IMR-90 (cell line): ENCODE data around the gene LLPH. TPM values are rescaled to one million over a fixed set of nuclear protein-coding genes. Genes with fewer than 3 reads are reported as not detected.

ENCODE experiments used
- ATAC-seq: fragments of 200-7000 bp; cut with Tn5 transposase; 2 replicates; pipeline ENCODE4 v1.9.1; 2020; ENCODE audit warnings: low read depth, mild to moderate bottlenecking, moderate library complexity
- BruUV-seq: library from RNA; stranded (reverse); fragments of 400-500 nt; replicated peaks from 2 replicates; lab custom pipeline; 2021; lab: Mats Ljungman, UMichigan
- CTCF ChIA-PET: fragments of 300-600 bp; formaldehyde crosslinking; extraction: SDS; loops from one replicate; lab custom pipeline; 2021; ENCODE audit warnings: antibody characterized with exemption; lab: Yijun Ruan, JAX
- POLR2A ChIA-PET: fragments of 300-600 bp; sonication (Branson Sonifier 250); formaldehyde crosslinking; loops from one replicate; lab custom pipeline; 2022; ENCODE audit warnings: antibody characterized with exemption; ENCODE audit not compliant: unreplicated experiment; lab: Charles Lee
- DNase-seq: peaks from one replicate; pipeline ENCODE4 v3.0.0; 2013
- H2AFZ ChIP-seq: replicated peaks from 2 replicates; pipeline ENCODE3; 2013; ENCODE audit warnings: low read length, mild to moderate bottlenecking; ENCODE audit not compliant: poor library complexity
- H2AK5ac ChIP-seq: 2 replicates; pipeline ENCODE4 v1.6.1; 2013; ENCODE audit warnings: low read depth, low read length, inconsistent platforms
- H2AK9ac ChIP-seq: replicated peaks from 2 replicates; pipeline ENCODE3; 2013; ENCODE audit warnings: mild to moderate bottlenecking, low read depth, low read length, moderate library complexity; ENCODE audit not compliant: poor library complexity
- H2BK120ac ChIP-seq: 2 replicates; pipeline ENCODE4 v1.6.1; 2013; ENCODE audit warnings: low read depth, low read length, inconsistent platforms
- H2BK15ac ChIP-seq: 3 replicates; pipeline ENCODE4 v1.6.1; 2013; ENCODE audit warnings: low read depth, low read length, inconsistent platforms
- H2BK20ac ChIP-seq: 2 replicates; pipeline ENCODE4 v1.6.1; 2013; ENCODE audit warnings: low read depth, mild to moderate bottlenecking, inconsistent platforms, low read length, moderate library complexity
- H2BK5ac ChIP-seq: 2 replicates; pipeline ENCODE4 v1.6.1; 2013; ENCODE audit warnings: mild to moderate bottlenecking, low read depth, low read length, inconsistent platforms; ENCODE audit not compliant: poor library complexity, severe bottlenecking
- H3K14ac ChIP-seq: replicated peaks from 2 replicates; pipeline ENCODE4 v1.6.1; 2013; ENCODE audit warnings: low read depth, low read length, inconsistent platforms
- H3K18ac ChIP-seq: 2 replicates; pipeline ENCODE4 v1.6.1; 2013; ENCODE audit warnings: low read depth, low read length, control low read depth
- H3K23ac ChIP-seq: 2 replicates; pipeline ENCODE4 v1.6.1; 2013; ENCODE audit warnings: low read depth, low read length, inconsistent platforms
- H3K27ac ChIP-seq: 2 replicates; pipeline ENCODE4 v1.5.1; 2013; ENCODE audit warnings: mild to moderate bottlenecking, control low read depth, low read length; ENCODE audit not compliant: insufficient read depth
- H3K27me3 ChIP-seq: 2 replicates; pipeline ENCODE4 v1.6.1; 2013; ENCODE audit warnings: low read length; ENCODE audit not compliant: control insufficient read depth, insufficient read depth
- H3K36me3 ChIP-seq: 2 replicates; pipeline ENCODE4 v1.6.1; 2013; ENCODE audit warnings: low read length, mixed read lengths; ENCODE audit not compliant: control insufficient read depth, insufficient read depth
- H3K4ac ChIP-seq: 2 replicates; pipeline ENCODE4 v1.6.1; 2013; ENCODE audit warnings: low read depth, low read length, inconsistent platforms
- H3K4me1 ChIP-seq: 2 replicates; pipeline ENCODE4 v1.6.1; 2013; ENCODE audit warnings: low read length, mixed read lengths; ENCODE audit not compliant: control insufficient read depth, insufficient read depth
- H3K4me2 ChIP-seq: 2 replicates; pipeline ENCODE4 v1.6.1; 2013; ENCODE audit warnings: low read depth, mild to moderate bottlenecking, control low read depth, low read length, moderate library complexity
- H3K4me3 ChIP-seq: 2 replicates; pipeline ENCODE4 v1.5.1; 2013; ENCODE audit warnings: low read depth, mild to moderate bottlenecking, control low read depth, low read length, moderate library complexity; ENCODE audit not compliant: insufficient read depth
- H3K56ac ChIP-seq: 2 replicates; pipeline ENCODE4 v1.6.1; 2013; ENCODE audit warnings: low read length, inconsistent platforms; ENCODE audit not compliant: insufficient read depth; ENCODE audit errors: extremely low read depth
- H3K79me1 ChIP-seq, 2 experiments: 2 replicates each; pipeline ENCODE4 v1.6.1; 2013; ENCODE audit warnings: low read length in 2 of 2, inconsistent platforms in 1 of 2, low read depth in 1 of 2
- H3K9ac ChIP-seq: 2 replicates; pipeline ENCODE4 v1.6.1; 2013; ENCODE audit warnings: low read depth, low read length, control low read depth
- H3K9me1 ChIP-seq: 2 replicates; pipeline ENCODE4 v1.6.1; 2013; ENCODE audit warnings: low read length, inconsistent platforms; ENCODE audit not compliant: insufficient read depth
- H3K9me3 ChIP-seq: 2 replicates; pipeline ENCODE4 v1.6.1; 2013; ENCODE audit warnings: low read length; ENCODE audit not compliant: control insufficient read depth, insufficient read depth
- H4K20me1 ChIP-seq: 2 replicates; pipeline ENCODE4 v1.6.1; 2013; ENCODE audit warnings: low read length, inconsistent platforms; ENCODE audit not compliant: insufficient read depth
- H4K5ac ChIP-seq: 2 replicates; pipeline ENCODE4 v1.6.1; 2013; ENCODE audit warnings: mild to moderate bottlenecking, low read depth, low read length, control low read depth
- H4K8ac ChIP-seq, 2 experiments: 2 replicates each; pipeline ENCODE4 v1.6.1; 2013; ENCODE audit warnings: low read depth in 2 of 2, low read length in 2 of 2, control low read depth in 1 of 2, inconsistent platforms in 1 of 2
- H4K91ac ChIP-seq: 2 replicates; pipeline ENCODE4 v1.6.1; 2013; ENCODE audit warnings: low read depth, low read length, inconsistent platforms; ENCODE audit not compliant: insufficient read depth
- BHLHE40 ChIP-seq: fragments of 150-350 bp; IDR thresholded peaks from 2 replicates; pipeline ENCODE4 v1.6.1; 2016; ENCODE audit warnings: mild to moderate bottlenecking, low read depth, low read length
- CHD1 ChIP-seq: IDR thresholded peaks from 2 replicates; pipeline ENCODE4 v1.6.1; 2012; ENCODE audit warnings: low read depth, low read length, improper control_type of control experiment
- MXI1 ChIP-seq: IDR thresholded peaks from 2 replicates; pipeline ENCODE4 v1.6.1; 2012; ENCODE audit warnings: low read depth, mild to moderate bottlenecking, low read length, moderate library complexity, borderline replicate concordance
- POLR2A ChIP-seq: IDR thresholded peaks from 2 replicates; pipeline ENCODE4 v1.6.1; 2012; ENCODE audit warnings: mild to moderate bottlenecking, low read depth, low read length
- RAD21 ChIP-seq: IDR thresholded peaks from 2 replicates; pipeline ENCODE4 v1.6.1; 2012; ENCODE audit warnings: low read length, improper control_type of control experiment
- RCOR1 ChIP-seq: IDR thresholded peaks from 2 replicates; pipeline ENCODE4 v1.6.1; 2012; ENCODE audit warnings: mild to moderate bottlenecking, low read length, improper control_type of control experiment; ENCODE audit not compliant: insufficient replicate concordance
- USF2 ChIP-seq: fragments of 150-350 bp; IDR thresholded peaks from 2 replicates; pipeline ENCODE4 v1.6.1; 2017; ENCODE audit warnings: mild to moderate bottlenecking, antibody characterized with exemption, low read length, low read depth
- WGBS, 2 experiments: methylation state at CpG; one replicate each; pipeline versions ENCODE4 v1.1.5 to v1.1.7; 2013; ENCODE audit warnings: missing lambda C conversion rate in 2 of 2; ENCODE audit not compliant: insufficient read length in 1 of 2; ENCODE audit errors: extremely low coverage in 2 of 2; 5-methylcytosine and 5-hydroxymethylcytosine counted together
- dilution Hi-C: fragments of 300-500 bp; cut with HindIII; formaldehyde crosslinking; loops from one replicate; pipeline ENCODE4 v1.14.3; 2018; ENCODE audit warnings: low sequenced_read_pairs; ENCODE audit not compliant: unreplicated experiment
- in situ Hi-C: fragments of 300-500 bp; cut with MboI; formaldehyde crosslinking; loops from 3 replicates; pipeline ENCODE4 v1.14.3; 2019; ENCODE audit warnings: low sequenced_read_pairs, inconsistent platforms, mixed read lengths
- intact Hi-C: fragments of 100-400 bp; cut with micrococcal nuclease; formaldehyde crosslinking; loops from 2 replicates; pipeline ENCODE4 v1.10.0; 2022
- polyA plus RNA-seq, 3 experiments: library from polyadenylated mRNA; depleted of rRNA; stranded (reverse); fragments of >200 nt; gene quantifications; 2 replicates each; pipeline ENCODE4 v1.2.3, GENCODE V29; 2012; ENCODE audit warnings: low replicate concordance in 1 of 3
- total RNA-seq: library from RNA; depleted of rRNA; stranded (reverse); fragments of >200 nt; gene quantifications from 2 replicates; pipeline ENCODE4 v1.2.3, GENCODE V29; 2012

Gene LLPH
- total and polyA plus RNA-seq, 2 of the 4 experiments (the other 2 are of a cell fraction), result 2.7 to 17.0 TPM

- dilution Hi-C loops, result no loop called here
Measured at GRCh38 chr12:66090157-66090556, 40.4 kb downstream of the LLPH start.

More at GRCh38 chr12:66090157-66090556, 40.4 kb downstream of the LLPH start:
- no peak overlapping the region for H4K8ac ChIP-seq
- peaks cover 6% of the 10 kb centered on the region for H3K4me1 ChIP-seq
- no peaks in the 10 kb centered on the region for H4K20me1 ChIP-seq
- no peaks in the 10 kb centered on the region for H3K27me3 ChIP-seq
- H4K91ac ChIP-seq, result no peak overlapping the region
- H3K4me3 ChIP-seq, result no peak overlapping the region
- no peak overlapping the region for H3K4ac ChIP-seq
- no peak overlapping the region for H2BK5ac ChIP-seq
- no peak overlapping the region for H2BK15ac ChIP-seq
- DNase-seq, result no peak
- no TSS peak for BruUV-seq
- intact Hi-C loops, result no loop called here
- no peak overlapping the region for H3K14ac ChIP-seq
- H3K18ac ChIP-seq, result no peak overlapping the region
- no peak overlapping the region for H3K4me2 ChIP-seq
- no peak overlapping the region for H3K9ac ChIP-seq
- no peak overlapping the region for H2AK9ac ChIP-seq
- H4K5ac ChIP-seq, result no peak overlapping the region
- H3K56ac ChIP-seq, result no peak overlapping the region
- no peak overlapping the region for H2AFZ ChIP-seq
- no peak for ATAC-seq
- POLR2A ChIA-PET, result interaction anchor here (0.6 kb wide), 1 partner anchor 180 kb away, joined by 3 read pairs; no protein-coding TSS in a partner anchor
- 88% methylated on average over 2 of the region's 4 CpGs; no CpG with 5 or more reads in 1 of the 2 experiments for WGBS, 2 experiments
- H3K9me3 ChIP-seq, result no peaks in the 10 kb centered on the region
- H2BK20ac ChIP-seq, result no peak overlapping the region
- H3K79me1 ChIP-seq, result no peaks in the 10 kb centered on the region
- H2BK120ac ChIP-seq, result no peak overlapping the region
- in situ Hi-C loops, result no loop called here
- no peak overlapping the region for H2AK5ac ChIP-seq
- no peaks in the 10 kb centered on the region for H3K36me3 ChIP-seq
- H3K23ac ChIP-seq, result no peak overlapping the region
- CTCF ChIA-PET, result no interaction called here
- TF ChIP-seq BHLHE40 (no peak), USF2 (no peak), MXI1 (no peak), RCOR1 (no peak), CHD1 (no peak), RAD21 (no peak), POLR2A (no peak)
- no peaks in the 10 kb centered on the region for H3K9me1 ChIP-seq
- H3K27ac ChIP-seq, result no peak overlapping the region
